ENCODE results near the gene STXBP4.
A peak's percentile ranks its signal among the peaks of the same experiment; 100 is the strongest.

Gene STXBP4

DNA sequence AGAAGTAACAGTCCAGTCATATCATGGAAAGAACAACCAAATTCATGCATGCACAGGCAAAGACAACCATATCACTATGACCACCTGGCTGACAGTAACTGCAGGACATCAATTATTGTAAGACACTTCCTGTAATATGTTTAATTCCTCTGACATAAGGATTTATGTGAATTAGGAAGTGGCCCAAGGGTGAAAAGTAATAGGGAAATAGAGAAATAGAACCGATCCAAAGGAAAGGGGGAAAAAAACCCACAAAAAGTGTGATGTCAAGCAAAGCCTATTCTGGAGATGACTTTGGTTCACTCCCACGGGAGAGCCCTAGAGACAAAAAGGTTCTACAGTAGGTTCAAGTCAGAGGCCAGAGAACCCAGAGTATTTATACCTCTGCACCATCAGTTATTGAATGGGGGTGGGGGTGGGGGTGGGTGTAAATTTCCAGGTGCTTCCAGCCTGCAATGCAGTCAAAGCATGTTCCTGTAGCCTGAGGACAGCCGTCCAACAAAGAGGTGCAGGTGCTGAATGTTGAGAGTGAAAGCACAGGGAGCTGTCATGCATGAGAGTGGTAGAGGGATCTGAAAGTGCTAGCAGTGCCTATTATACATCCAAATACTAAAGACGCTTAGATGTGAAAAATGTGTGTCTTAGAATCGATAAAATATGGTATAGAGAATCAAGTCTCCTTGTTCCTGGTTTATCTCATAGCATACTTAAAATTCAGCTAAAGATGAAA is 200.6 kb downstream of the STXBP4 start:
- DNase-seq (ENCODE audit: low read depth in 2 of 2) = no peak

DNA sequence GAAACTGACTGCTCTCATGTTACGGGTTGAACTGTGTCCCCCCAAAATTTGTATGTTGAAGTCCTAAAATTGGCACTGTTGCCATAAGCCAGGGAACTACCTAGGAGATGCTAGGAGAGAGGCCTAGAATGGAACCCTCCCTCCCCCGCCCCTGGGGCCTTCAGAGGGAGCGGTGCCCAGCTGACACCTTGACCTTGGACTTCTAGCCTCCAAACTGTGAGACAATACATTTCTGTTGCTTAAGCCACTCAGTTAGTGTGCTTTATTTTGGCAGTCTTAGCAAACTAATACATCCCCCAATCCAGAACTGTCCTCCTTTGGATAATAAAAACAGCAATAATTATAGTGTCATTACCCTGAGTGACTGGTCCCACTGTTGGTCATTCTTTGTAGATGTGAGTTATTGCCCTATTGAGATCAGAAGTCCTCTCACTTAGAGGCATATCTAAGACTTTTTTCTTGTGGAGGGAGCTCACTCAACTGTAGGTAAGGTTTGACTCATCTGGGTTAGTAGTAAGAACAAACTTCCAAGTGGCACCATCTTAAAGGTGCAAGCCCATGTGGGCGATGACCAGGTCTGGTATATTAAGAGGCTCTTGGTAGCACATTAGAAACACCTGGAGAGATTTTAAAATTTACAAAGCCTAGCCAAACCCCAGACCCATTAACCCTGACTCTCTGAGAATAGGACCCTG is 203.2 kb downstream of the STXBP4 start:
- DNase-seq (ENCODE audit: low read depth in 2 of 2) = no peak

DNA sequence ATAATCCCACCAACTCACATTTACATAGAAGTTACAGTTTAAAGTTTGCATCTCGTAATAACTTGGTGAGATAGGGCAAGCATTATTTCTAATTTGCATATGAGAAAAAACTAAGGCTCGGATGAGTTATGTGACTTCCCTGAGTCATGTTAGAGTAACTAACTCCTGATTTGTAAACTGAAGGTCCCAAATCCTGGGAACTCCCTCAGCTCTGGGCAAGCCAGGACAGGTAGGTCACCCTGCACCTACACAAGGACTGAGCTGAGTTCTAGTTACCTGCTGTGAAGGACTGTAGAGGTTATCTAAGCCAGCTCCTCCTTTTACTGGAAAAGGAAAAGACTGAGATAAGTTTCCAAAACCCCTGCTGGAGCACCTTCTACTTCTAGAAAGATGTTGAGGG is 204.0 kb downstream of the STXBP4 start:
- no peak for DNase-seq (ENCODE audit: low read depth in 2 of 2)

DNA sequence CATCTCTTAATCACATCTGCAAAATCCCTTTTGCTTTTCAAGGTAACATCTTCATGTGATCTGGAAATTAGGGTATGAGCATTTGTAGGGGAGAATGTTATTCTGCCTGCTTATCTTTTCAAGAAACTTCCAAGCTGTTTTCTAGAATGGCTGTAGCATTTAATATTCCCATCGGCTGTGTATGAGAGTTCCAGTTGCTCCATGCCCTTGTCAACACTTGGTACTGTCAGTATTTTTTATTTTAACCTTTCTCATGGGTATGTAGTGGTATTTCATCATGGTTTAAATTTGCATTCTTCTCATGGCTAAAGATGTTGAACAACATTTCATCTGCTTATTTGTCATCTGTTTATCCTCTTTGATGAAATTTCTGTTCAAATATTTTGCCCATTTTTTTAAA is 205.6 kb downstream of the STXBP4 start:
- DNase-seq (ENCODE audit: low read depth in 2 of 2) = no peak

DNA sequence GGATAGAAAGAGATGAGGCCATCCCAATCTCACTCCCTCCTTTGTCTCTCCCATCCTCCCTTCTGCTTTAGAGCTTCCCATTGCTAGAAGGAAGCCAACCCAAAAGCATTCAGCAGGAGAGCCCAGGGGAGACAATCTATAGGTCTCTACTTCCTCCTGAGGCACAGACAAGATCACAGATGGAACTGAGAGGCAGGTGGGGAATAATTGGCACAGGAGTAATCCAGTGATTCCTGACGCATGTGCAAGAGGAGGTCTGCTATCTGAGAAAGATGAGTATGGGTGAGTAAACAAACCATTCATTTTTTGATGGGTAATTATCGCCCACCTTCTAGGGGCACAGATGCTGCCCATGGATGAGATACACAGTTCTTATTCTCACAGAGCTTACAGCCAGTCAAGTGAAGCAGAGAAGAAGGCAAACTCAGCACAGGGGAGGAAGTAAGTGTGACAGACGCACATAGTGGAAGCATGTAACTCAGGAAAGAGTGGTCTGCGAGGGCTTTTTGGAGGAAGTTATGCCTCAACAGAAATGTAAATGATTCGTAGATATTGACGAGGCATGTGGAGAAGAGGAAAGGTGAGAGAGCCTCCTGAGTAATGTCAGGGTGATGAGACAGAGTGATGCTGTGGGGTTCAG is 207.3 kb downstream of the STXBP4 start:
- no peak for DNase-seq (ENCODE audit: low read depth in 2 of 2)

DNA sequence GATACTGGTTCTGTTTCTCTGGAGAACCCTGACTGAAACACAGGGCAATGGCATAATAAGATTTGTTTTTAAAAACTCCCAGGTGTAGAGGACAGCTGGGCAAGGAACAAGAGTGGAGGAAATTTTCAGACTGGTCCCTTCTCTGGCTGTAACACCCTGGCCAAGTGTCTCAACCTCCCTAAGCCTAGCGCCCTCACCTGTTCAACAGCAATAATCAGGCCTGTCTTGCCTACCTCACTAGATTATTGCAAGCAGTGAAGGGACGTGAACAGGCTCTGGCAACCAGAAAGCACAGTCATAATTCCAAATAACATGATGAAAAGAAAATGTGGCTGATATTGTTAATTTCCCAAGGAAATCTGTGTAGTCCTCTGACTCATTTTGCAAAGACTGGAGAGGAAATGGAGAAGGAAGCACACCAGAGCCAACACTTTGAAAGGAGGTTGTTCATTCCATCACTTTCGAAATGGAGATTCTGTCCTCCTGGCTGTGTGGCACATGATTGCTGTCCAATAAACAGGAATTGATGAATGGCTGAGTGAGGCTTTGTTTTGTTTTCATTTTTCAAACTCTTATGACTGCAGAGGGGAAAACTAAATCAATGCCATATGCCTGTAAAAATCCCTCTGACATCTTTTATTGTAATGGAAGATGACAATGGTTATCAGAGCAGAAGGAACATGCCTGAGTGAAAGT is 208.7 kb downstream of the STXBP4 start:
- peak; percentile 21 to 38 for DNase-seq (ENCODE audit: low read depth in 2 of 2)

DNA sequence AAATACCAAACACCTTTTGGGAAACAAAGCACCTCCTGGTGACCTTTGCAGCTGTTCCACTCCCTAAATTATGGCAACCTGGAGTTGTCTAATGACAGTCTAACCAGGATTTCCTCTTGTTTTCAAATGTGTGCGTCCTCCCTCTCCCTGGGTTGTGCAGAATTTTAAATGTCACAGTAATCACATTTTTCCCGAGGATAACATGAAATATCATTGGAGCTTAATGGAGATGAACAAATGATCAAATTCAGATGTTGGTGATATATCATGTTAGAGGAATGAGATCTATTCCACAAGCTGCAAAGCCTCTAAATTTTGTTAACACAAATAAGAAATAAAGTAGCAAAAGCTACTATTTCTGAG is 209.3 kb downstream of the STXBP4 start:
- peak in 1 of 2 experiments; percentile 25 for DNase-seq (ENCODE audit: low read depth in 2 of 2)

DNA sequence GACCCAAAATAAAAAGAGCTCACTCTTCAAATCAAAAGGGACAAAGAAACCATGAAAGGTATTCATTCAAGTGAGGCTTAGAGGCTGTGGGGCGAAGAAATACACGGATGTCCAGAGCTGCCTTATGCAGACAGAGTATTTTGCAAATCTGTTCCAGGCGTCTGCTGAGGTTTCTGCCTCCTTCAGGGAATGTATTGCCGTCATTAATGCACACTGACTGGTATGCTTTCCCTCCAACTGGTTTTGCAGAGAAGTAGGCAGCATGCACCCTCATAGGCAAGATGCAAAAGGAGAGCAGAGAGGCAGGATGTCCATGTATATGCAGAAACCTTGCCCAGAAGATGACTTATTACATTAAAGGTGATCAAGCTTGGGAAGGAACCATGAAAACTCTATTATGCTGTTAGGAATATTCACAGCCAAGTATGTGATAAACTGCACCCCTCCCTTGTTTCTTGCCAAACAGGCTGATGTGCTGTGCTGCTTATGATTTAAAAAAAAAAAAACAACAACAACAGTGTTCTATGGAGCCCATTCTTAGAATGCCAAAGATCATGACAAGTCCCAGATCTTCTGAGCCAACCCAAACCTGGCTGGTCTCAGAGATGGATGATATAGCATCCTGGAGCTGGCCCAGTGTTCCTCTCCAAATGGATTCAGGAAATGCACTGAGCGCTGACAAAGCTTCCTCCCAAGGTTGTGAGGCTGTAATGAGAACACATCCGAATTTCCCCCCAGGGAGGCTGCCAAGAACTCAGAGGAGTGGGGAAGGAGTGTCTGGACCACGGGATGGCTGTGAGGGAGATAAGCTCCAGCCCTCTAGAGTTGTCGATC is 218.6 kb downstream of the STXBP4 start:
- DNase-seq (ENCODE audit: low read depth in 2 of 2) = no peak

DNA sequence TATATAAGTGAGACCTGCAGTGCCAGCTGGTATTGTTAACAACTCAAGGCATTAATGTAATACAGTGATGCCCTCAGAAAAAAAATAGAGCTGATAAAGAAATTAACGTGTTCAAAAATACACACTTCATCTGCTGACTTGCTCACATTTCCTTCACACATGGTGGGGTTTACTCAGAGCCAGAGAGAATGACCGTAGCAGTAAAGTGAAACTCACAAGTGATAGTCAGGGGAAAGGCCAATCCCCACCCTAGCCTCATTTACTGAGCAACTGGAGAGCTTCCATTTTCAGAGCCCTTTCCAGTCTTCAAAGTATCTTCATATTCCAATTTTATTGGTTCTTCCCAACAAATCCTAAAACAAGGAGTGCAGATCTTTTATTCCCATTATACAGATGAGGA is 222.2 kb downstream of the STXBP4 start:
- DNase-seq (ENCODE audit: low read depth in 2 of 2) = no peak

DNA sequence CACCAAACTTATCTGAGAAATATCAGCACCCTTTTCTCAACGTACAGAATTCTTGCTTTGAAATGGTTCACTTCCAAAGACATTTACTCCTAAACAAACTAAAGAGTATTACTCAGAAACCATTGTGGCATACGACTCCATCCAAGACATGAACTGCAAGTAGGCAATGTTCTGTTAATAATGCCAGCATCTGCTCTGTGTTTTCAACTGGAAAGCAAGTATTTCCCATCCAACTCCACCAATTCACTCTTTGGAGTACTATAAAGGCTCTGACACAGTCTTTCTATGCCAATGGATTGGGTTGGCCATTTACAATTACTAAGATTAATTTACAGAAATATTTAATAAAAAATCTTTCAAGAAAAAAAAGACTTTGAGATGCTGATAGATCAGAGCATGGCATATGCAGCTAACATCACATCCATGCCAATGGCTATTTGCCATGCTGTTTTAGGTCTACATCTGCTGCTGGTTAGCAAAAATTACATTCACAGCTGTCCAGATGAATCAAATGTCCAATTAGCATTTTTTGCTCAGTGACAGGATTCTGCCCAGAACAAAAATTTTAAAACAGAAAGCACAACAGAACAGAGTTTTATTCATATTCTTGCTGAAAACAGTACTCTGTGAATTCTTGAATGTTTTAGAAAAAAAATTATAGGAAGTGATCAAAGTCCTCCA is 230.3 kb downstream of the STXBP4 start:
- DNase-seq (ENCODE audit: low read depth in 2 of 2) = no peak

DNA sequence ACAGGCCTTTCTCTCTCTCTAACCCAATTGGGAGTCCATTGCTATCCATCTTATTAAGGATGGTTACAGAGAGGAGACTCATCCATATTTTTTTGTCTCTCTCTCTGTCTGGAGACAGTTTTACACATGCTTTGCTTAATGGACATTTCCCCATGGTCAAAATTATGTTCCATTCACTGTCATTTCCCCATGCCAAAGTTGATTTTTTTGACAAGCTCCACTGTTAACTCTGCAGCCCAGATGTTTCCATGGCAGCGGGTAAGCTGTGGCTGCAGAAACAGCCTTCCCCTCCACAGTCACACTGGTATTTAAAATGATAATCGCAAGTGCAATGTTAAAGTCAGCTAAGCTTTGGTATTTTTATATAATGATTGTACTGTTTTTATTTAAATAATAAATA is 232.3 kb downstream of the STXBP4 start:
- DNase-seq (ENCODE audit: low read depth in 2 of 2) = no peak

DNA sequence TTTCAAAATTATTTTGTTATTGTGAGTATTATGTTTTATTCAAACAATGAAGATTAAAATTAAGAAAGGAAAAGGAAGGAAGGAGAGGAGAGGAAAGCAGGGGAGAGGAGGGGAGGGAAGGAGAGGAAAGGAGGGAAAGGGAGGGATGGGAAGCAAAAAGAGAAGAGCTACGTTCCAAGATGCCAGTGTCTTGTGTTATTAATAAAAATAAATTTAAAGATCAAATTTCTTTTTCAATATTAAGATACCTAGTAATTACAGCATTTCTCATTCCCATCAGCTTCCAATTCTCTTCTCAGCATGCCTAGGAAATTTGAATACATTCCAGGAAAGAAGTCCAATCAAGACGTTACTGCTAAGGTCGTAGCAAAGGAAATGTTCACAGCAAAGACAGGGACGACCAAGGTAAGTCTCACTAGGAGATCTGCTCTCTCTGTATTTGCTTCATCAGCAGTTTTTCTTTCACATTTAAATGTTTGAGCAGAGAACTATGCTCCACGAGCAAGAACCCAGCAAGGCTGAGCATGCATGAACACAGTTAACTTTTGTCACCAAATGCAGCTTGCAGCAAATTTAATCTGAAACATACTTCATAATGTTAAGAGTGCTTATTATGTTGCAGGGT is 232.9 kb downstream of the STXBP4 start:
- no peak for DNase-seq (ENCODE audit: low read depth in 2 of 2)

DNA sequence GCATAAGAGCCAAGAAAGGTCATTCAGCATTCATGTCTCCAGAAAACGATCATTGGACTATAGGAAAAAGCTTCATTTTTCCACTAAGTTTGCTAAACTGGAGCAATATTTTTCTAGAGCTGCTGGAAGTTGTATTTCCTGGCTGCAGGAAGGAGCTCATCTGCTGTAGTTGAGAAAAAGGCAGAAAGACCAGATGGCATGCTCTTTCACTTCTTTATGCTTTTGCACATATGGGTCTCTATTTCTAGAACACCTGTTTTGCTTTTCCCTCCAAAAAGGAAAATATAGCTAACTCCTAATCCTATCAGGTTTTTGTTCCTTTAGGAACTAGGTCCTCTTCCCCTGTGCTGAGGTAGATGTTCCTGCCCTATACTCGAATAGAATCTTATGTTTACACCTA is 234.3 kb downstream of the STXBP4 start:
- no peak for DNase-seq (ENCODE audit: low read depth in 2 of 2)

DNA sequence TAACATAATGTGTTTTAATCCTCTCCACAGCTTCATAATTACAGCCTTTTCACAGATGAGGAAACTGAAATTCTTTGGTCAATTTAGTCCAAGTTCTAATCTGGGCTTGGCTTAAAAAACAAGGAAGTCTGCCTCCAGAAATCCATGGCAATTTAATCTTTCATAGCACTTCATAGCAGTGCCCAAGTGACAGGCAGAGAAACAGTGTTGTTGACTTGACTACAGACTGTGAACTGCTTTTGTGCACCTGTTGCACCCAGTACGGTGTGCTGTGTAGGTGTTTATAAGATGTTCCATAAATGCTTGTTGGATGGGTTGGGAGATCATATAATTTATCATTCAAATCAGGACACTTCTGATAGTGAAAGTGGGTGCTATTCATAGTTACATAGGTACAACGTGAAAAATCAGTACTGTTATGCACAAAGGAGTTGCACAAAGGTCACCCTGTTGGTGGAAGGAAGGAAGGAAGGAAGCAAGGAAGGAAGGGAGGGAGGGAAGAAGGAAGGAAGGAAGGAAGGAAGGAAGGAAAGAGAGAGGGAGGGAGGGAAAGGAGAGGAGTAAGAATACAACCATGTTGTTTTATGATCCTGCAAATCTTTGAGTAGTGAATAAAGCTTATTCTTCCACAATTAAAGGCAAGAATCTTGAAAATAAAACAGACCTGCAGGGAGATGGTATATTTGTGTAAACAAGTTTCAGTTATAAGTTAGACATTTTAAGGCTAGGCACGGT is 239.7 kb downstream of the STXBP4 start:
- DNase-seq (ENCODE audit: low read depth in 2 of 2) = no peak

DNA sequence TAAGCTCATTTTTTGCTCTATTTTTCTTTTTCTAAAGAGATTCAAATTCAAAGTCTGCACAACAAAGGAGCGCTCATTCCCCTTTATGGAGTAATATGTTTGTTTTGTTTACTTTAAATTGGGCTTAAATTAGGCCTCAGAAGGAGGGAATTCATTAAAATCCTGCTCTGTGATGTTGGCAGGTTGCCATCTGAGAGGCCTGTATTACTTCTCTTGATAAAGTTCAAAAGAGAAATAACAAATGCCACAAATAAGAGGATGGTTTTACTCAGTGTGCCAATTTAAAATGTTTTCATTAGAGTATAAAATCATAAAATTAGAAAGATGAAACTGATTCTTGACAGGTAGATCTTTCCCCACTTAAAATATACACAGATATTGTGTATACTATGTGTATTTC is 241.7 kb downstream of the STXBP4 start:
- no peak for DNase-seq (ENCODE audit: low read depth in 2 of 2)

DNA sequence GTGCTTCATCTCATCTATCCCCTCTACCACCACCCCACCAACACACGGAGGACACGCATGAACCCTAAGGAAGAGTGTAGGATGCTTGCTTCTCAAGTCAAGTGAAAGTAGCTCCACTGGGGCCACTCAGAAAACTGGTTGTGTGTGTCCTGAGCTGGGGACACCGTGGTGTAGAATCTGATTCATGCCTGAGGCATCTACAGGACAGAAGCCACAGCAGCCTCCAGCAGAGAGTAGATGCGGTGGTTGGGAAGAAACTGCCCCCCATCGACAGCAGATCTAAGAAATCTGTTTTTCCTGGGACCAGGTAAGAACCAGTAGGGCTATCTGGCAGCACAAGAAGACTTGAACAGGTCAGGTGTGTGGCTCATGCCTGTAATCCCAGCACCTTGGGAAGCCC is 244.3 kb downstream of the STXBP4 start:
- no peak for DNase-seq (ENCODE audit: low read depth in 2 of 2)

DNA sequence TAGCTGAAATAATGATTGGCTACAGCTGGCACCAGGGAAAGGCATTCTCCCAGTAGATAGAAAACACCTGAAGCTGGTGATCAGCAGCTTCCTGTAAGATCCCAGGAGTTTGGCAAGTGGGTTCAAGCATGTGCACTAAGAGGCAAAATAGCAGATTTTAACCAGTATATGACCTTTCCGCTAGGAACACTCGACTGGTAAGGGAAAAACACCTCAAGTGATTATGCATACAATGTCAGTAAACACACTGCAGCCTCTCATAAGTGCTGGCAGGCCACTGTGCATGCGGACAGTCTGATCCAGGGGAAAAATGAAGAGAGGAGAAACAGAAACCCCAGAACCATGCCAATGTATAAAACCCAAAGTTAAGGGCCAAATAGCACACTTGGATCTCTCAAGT is 247.1 kb downstream of the STXBP4 start:
- DNase-seq (ENCODE audit: low read depth in 2 of 2) = no peak

DNA sequence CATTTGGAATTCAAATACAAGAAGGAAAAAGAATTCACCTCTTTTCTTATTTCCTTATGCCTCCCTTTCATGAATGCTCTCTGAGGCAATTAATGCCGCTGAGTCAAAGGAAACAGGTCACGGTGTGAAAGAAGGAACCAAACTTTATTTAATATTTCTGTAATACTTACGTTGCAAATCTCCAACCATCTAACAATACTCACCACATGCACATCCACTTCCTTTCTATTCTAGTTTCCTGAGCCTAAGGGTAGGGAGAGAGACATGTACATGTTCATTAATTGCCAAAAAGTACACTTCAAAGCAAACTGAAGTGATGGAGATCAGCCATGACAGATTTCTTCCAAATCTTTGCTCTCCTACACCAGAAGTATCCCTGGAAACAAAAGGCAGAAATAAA is 248.3 kb downstream of the STXBP4 start:
- DNase-seq (ENCODE audit: low read depth in 2 of 2) = no peak

DNA sequence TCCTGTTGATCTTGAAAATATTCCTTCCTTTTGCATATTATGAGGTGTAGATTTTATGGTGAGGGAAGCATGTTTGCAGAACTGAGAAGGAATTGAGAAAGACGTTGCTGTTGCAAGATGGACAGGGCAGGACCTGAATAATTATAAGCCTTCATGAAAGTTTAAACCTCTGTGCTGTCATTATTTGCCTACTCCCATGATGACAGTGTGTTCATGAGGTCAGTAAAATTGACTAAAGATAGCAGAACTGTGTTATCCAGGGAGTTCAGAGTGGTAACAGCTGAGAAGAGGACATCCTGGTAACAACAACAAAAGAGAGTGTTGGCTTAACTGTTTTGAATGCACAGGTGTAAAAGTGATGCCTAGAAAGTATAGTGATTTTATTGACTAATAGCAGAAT is 250.9 kb downstream of the STXBP4 start:
- DNase-seq (ENCODE audit: low read depth in 2 of 2) = no peak

DNA sequence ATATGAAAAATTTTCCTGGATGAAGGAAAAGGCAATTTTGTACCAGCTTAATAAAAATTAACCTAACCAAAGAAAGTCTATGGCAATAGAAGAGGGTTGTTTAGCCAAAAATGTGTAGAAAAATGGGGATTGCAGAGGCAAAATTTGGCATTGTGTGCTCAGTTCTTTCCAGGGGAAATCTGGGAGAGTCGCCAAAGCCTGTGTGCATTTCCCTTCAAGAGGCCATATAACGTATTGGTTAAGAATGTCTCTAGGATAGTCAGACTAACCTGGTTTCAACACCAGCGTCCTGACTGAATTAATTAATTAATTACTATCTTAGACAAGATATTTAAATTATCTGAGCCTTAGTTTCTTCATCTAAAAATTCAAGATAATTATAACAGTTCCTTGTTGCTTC is 251.4 kb downstream of the STXBP4 start:
- no peak for DNase-seq (ENCODE audit: low read depth in 2 of 2)

Measured in fibroblast of skin of left quadriceps (primary cell).